KMS-11 (cell line): Measurements from ENCODE around the gene BRSK2.

Experiments
- H2AFZ ChIP-seq: fragments of 200-600 bp; sonication (generic); 2 replicates; pipeline ENCODE4 v1.6.1; 2016; ENCODE audit warnings: antibody characterized with exemption, mixed run types, low read depth
- H3K27ac ChIP-seq: fragments of 200-600 bp; sonication (generic); 2 replicates; pipeline ENCODE4 v1.6.1; 2016; ENCODE audit warnings: mild to moderate bottlenecking, mixed run types
- H3K27me3 ChIP-seq: fragments of 200-600 bp; sonication (generic); 2 replicates; pipeline ENCODE4 v1.6.1; 2017; ENCODE audit warnings: mild to moderate bottlenecking, low read depth, mixed run types, moderate library complexity; ENCODE audit not compliant: insufficient read depth
- H3K36me3 ChIP-seq: fragments of 200-600 bp; sonication (generic); 2 replicates; pipeline ENCODE4 v1.6.1; 2017; ENCODE audit warnings: mild to moderate bottlenecking, mixed run types; ENCODE audit not compliant: insufficient read depth
- H3K4me1 ChIP-seq: fragments of 200-600 bp; sonication (generic); 2 replicates; pipeline ENCODE4 v1.6.1; 2016; ENCODE audit warnings: mild to moderate bottlenecking, low read depth, mixed run types; ENCODE audit not compliant: poor library complexity, severe bottlenecking
- H3K4me2 ChIP-seq: fragments of 200-600 bp; sonication (generic); 2 replicates; pipeline ENCODE4 v1.7.0; 2016; ENCODE audit warnings: mild to moderate bottlenecking, mixed run types
- H3K4me3 ChIP-seq: fragments of 200-600 bp; sonication (generic); IDR thresholded peaks from 2 replicates; pipeline ENCODE4 v1.6.1; 2017; ENCODE audit warnings: low read depth, low read length, mixed read lengths; ENCODE audit not compliant: insufficient read depth
- H3K79me2 ChIP-seq: fragments of 200-600 bp; sonication (generic); 2 replicates; pipeline ENCODE4 v1.6.1; 2016; ENCODE audit warnings: low read depth, mixed run types; ENCODE audit not compliant: insufficient read depth
- H3K9ac ChIP-seq: fragments of 200-600 bp; sonication (generic); 2 replicates; pipeline ENCODE4 v1.6.1; 2016; ENCODE audit warnings: mild to moderate bottlenecking, mixed run types
- H4K20me1 ChIP-seq: fragments of 200-600 bp; sonication (generic); 2 replicates; pipeline ENCODE4 v1.6.1; 2016; ENCODE audit warnings: mild to moderate bottlenecking, mixed run types; ENCODE audit not compliant: insufficient read depth
- CTCF ChIP-seq: fragments of 200-600 bp; sonication (generic); conservative IDR thresholded peaks from 2 replicates; pipeline ENCODE4 v1.6.1; 2017; ENCODE audit warnings: low read depth, mild to moderate bottlenecking, antibody characterized with exemption, low read length, moderate library complexity, mixed read lengths

Gene BRSK2

GRCh38 chr11:1506981-1507380, 117.2 kb downstream of the BRSK2 start:
- no peak overlapping the region for H3K4me3 ChIP-seq
- no peaks in the 10 kb centered on the region for H4K20me1 ChIP-seq
- no peaks in the 10 kb centered on the region for H3K36me3 ChIP-seq
- no peak overlapping the region for H3K4me2 ChIP-seq
- no peaks in the 10 kb centered on the region for H3K79me2 ChIP-seq
- H2AFZ ChIP-seq = no peak overlapping the region
- TF ChIP-seq CTCF = no peak
- H3K9ac ChIP-seq = no peak overlapping the region
- no peak overlapping the region for H3K27ac ChIP-seq
- H3K4me1 ChIP-seq = no peaks in the 10 kb centered on the region
- H3K27me3 ChIP-seq = no peaks in the 10 kb centered on the region

GRCh38 chr11:1507381-1508140, 117.8 kb downstream of the BRSK2 start:
- Histone ChIP-seq H3K79me2 (no peaks in the 10 kb centered on the region), H3K4me1 (no peaks in the 10 kb centered on the region), H3K9ac (no peak overlapping the region), H3K27ac (no peak overlapping the region), H2AFZ (no peak overlapping the region), H3K27me3 (no peaks in the 10 kb centered on the region), H3K36me3 (no peaks in the 10 kb centered on the region), H3K4me2 (no peak overlapping the region), H3K4me3 (no peak overlapping the region), H4K20me1 (no peaks in the 10 kb centered on the region)
- no peak for TF ChIP-seq CTCF

- H3K4me3 ChIP-seq = no peak overlapping the region
- H3K27me3 ChIP-seq = no peaks in the 10 kb centered on the region
- H3K9ac ChIP-seq = no peak overlapping the region
- no peak overlapping the region for H3K4me2 ChIP-seq
- no peak overlapping the region for H2AFZ ChIP-seq
- no peaks in the 10 kb centered on the region for H3K79me2 ChIP-seq
- no peak overlapping the region for H3K27ac ChIP-seq
- no peaks in the 10 kb centered on the region for H4K20me1 ChIP-seq
- no peaks in the 10 kb centered on the region for H3K36me3 ChIP-seq
- no peaks in the 10 kb centered on the region for H3K4me1 ChIP-seq
- no peak for TF ChIP-seq CTCF
Observed at GRCh38 chr11:1508491-1508891, 118.8 kb downstream of the BRSK2 start.

- Histone ChIP-seq H3K4me1 (no peaks in the 10 kb centered on the region), H3K79me2 (no peaks in the 10 kb centered on the region), H4K20me1 (no peaks in the 10 kb centered on the region), H3K27me3 (no peaks in the 10 kb centered on the region), H3K9ac (no peak overlapping the region), H3K36me3 (no peaks in the 10 kb centered on the region), H2AFZ (no peak overlapping the region), H3K27ac (no peak overlapping the region), H3K4me2 (no peak overlapping the region), H3K4me3 (no peak overlapping the region)
- no peak for TF ChIP-seq CTCF
Observed at GRCh38 chr11:1508986-1509385, 119.3 kb downstream of the BRSK2 start.
